Mucosa of stomach (tissue), 1 donor: ENCODE data around the gene MAEA.

Source experiments
- H3K27me3 ChIP-seq: one replicate; pipeline ENCODE4 v1.7.0; 2013; ENCODE audit warnings: mild to moderate bottlenecking, low read length; ENCODE audit not compliant: control insufficient read depth, insufficient read depth
- H3K36me3 ChIP-seq: one replicate; pipeline ENCODE4 v1.7.0; 2013; ENCODE audit warnings: low read length; ENCODE audit not compliant: control insufficient read depth, insufficient read depth
- H3K4me1 ChIP-seq: one replicate; pipeline ENCODE4 v1.7.0; 2013; ENCODE audit warnings: mild to moderate bottlenecking, low read length; ENCODE audit not compliant: control insufficient read depth, insufficient read depth
- H3K4me3 ChIP-seq: one replicate; pipeline ENCODE4 v1.7.0; 2013; ENCODE audit warnings: low read length
- H3K9ac ChIP-seq: one replicate; pipeline ENCODE4 v1.7.0; 2013; ENCODE audit warnings: mild to moderate bottlenecking, low read length, moderate library complexity
- H3K9me3 ChIP-seq: one replicate; pipeline ENCODE4 v1.7.0; 2013; ENCODE audit warnings: mild to moderate bottlenecking, low read length, moderate library complexity; ENCODE audit not compliant: control insufficient read depth
- donor health status: Pancreatic carcinoma.

The MAEA gene

DNA sequence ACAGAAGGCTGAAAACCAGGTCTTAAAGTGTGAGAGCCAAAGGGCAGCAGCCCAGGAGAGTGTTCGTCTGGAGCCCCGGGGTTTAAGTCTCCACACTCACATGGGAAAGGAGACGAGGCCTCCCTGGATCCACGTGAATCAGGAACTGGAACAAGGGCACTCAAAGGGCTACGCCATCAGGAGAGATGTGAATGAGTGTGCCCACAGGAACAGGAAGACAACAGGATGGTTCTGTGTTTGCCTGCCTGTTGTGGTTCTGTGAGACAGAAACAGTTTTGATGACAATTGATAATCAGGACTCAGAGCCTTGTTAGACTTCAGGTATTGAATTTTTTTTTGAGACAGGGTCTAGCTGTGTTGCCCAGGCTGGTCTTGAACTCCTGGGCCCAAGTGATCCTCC is 35.9 kb upstream of the MAEA start:
- no peak overlapping the region for H3K4me3 ChIP-seq
- H3K9me3 ChIP-seq: peaks cover 7% of the 10 kb centered on the region
- H3K27me3 ChIP-seq: no peaks in the 10 kb centered on the region
- peaks cover 13% of the 10 kb centered on the region for H3K4me1 ChIP-seq
- H3K9ac ChIP-seq: no peak overlapping the region
- H3K36me3 ChIP-seq: no peaks in the 10 kb centered on the region

- peaks cover 7% of the 10 kb centered on the region for H3K9me3 ChIP-seq
- no peaks in the 10 kb centered on the region for H3K27me3 ChIP-seq
Measured at GRCh38 chr4:1255151-1255550, 34.5 kb upstream of the MAEA start.

DNA sequence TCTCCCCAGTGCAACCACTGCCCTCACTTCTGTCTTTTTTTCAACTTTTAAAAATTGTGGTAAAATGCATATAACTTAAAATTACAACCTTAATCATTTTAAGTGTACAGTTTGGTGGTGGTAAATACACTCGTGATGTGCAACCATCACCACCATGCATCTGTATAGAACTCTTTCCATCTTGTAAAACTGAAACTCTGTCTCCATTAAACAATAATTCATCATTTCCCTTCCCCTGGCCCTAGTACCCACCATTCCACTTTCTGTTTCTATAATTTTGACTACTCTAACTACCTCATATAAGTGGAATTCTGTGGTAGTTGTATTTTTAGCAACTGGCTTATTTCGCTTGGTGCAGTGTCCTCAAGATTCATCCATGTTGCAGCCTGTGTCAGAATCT is 34.0 kb upstream of the MAEA start:
- Histone ChIP-seq H3K9ac (no peak overlapping the region), H3K9me3 (peaks cover 7% of the 10 kb centered on the region), H3K4me3 (no peak overlapping the region), H3K36me3 (no peaks in the 10 kb centered on the region), H3K27me3 (no peaks in the 10 kb centered on the region), H3K4me1 (peaks cover 3% of the 10 kb centered on the region)

More at GRCh38 chr4:1255151-1255550, 34.5 kb upstream of the MAEA start:
- H3K4me3 ChIP-seq: no peak overlapping the region
- H3K9ac ChIP-seq: no peak overlapping the region
- H3K36me3 ChIP-seq: no peaks in the 10 kb centered on the region
- peaks cover 8% of the 10 kb centered on the region for H3K4me1 ChIP-seq

DNA sequence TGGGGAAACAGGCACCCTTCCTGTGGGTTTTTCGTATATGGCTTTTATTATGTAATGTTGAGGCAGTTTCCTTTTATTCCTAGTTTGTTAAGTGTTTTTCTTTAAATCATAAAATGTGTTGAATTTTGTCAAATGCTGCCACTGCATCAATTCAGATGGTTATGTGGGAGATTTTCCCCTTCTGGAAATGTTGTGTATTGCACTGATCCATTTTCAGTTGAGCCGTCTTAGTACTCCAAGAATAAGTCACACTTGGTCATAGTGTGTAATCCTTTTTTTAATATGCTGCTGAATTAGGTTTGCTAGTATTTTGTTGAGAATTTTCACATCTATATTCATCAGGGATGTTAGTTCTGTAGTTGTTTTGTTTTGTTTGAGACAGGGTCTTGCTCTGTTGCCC is 31.2 kb upstream of the MAEA start:
- Histone ChIP-seq H3K4me1 (no peaks in the 10 kb centered on the region), H3K9me3 (peaks cover 3% of the 10 kb centered on the region), H3K27me3 (no peaks in the 10 kb centered on the region), H3K36me3 (no peaks in the 10 kb centered on the region), H3K9ac (no peak overlapping the region), H3K4me3 (no peak overlapping the region)

DNA sequence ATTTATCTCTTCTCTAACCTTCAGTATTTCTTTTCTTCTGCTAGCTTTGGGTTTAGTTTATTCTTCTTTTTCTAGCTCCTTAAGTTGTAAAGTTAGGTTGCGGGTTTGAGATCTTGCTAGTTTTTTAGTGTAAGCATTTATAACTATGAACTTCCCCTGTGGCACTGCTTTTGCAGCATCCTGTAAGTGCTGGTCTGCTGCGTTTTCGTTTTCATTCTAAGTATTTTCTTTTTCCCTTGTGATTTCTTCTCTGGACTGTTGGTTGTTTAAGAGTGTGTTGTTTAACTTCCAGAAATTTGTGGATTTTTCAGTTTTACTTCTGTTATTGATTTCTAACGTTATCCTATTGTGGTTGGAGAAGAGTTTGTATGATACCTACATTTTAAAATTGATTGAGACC is 29.7 kb upstream of the MAEA start:
- Histone ChIP-seq H3K9me3 (peaks cover 3% of the 10 kb centered on the region), H3K9ac (no peak overlapping the region), H3K27me3 (no peaks in the 10 kb centered on the region), H3K4me3 (no peak overlapping the region), H3K36me3 (no peaks in the 10 kb centered on the region), H3K4me1 (no peaks in the 10 kb centered on the region)

GRCh38 chr4:1260418-1261106 is 29.1 kb upstream of the MAEA start:
- no peaks in the 10 kb centered on the region for H3K4me1 ChIP-seq
- H3K27me3 ChIP-seq: no peaks in the 10 kb centered on the region
- no peak overlapping the region for H3K9ac ChIP-seq
- H3K4me3 ChIP-seq: no peak overlapping the region
- H3K9me3 ChIP-seq: peaks cover 3% of the 10 kb centered on the region
- no peaks in the 10 kb centered on the region for H3K36me3 ChIP-seq

DNA sequence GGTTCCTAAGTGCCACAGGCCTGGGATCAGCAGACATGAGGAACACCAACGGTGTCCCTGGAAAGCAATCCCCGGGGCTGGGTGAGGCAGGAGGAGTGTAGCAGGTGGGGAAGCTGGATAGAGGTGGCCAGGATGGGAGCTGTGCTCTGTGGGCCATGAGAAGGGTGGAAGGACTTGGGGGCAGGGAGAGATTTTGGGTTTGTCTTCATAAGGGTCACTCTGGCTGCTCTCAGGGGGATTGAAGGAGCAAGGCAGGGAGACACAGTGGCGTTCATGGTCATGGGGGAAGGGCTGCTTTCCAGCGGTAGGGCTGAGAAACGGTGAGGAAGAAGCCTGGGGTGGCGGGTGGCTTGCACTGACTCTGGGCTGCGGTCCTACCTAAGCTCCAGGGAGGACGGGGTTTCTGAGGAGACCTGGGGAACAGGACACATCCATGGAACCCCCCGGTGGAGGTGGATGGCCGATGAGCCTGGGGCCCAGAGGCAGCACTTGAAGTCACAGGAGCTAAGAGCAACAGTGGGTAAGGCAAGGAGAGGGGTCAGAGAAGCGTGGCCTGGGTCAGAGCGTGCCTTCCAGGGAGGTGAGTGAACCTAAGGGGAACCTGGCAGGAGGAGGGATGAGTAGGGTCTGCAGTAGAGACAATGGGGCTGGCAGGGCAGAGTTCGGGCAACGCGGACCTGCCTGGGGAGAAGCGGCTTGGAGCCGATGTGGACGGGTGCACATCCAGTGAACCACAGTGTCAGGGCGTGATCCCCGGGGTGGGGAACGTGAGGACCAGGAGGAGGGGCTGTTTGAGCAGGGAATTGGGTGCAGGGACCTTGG is 28.4 kb upstream of the MAEA start:
- peaks cover 3% of the 10 kb centered on the region for H3K9me3 ChIP-seq
- H3K4me3 ChIP-seq: no peak overlapping the region
- H3K4me1 ChIP-seq: no peaks in the 10 kb centered on the region
- no peaks in the 10 kb centered on the region for H3K27me3 ChIP-seq
- H3K36me3 ChIP-seq: no peaks in the 10 kb centered on the region
- H3K9ac ChIP-seq: no peak overlapping the region

DNA sequence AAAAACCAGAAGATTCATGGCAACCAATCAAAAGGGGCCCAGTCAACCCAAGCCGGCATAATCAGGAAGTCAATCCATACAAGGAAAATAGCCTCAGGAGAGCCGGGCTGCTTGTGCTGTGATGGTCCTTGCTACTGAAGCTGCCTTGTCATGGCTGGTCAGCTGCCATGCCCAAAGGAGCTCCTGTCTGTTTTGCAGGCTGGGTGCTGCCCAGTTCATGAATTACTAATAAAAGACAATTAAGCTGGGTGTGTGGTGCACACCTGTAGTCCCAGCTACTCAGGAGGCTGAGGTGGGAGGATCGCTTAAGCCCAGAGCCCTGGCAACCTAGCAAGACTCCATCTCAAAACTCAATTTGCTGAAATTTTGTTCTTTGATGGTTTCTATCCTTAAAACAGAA is 24.7 kb upstream of the MAEA start:
- H3K9ac ChIP-seq: no peak overlapping the region
- no peaks in the 10 kb centered on the region for H3K36me3 ChIP-seq
- no peak overlapping the region for H3K4me3 ChIP-seq
- no peaks in the 10 kb centered on the region for H3K27me3 ChIP-seq
- H3K9me3 ChIP-seq: no peaks in the 10 kb centered on the region
- no peaks in the 10 kb centered on the region for H3K4me1 ChIP-seq

DNA sequence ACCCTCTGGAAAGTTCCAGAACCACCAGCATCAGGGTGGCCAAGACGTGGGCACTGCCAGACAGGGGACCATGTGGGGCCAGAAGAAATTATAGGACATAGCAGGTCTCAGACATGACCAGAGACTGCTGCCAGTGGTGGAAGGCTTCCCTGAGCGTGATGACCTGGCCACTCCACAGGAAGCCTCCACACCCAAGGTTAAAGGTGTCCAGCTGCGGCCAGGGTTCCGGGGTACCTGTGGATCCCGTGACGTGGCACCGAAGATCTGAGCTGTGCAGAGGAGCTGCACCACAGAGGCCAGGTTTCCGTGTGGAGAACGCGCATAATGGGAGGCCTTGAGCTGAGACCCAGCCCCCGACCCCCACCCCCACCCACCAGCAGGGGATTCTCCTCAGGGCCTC is 24.3 kb upstream of the MAEA start:
- H3K4me3 ChIP-seq: no peak overlapping the region
- no peaks in the 10 kb centered on the region for H3K9me3 ChIP-seq
- no peaks in the 10 kb centered on the region for H3K36me3 ChIP-seq
- no peaks in the 10 kb centered on the region for H3K27me3 ChIP-seq
- no peaks in the 10 kb centered on the region for H3K4me1 ChIP-seq
- H3K9ac ChIP-seq: no peak overlapping the region

DNA sequence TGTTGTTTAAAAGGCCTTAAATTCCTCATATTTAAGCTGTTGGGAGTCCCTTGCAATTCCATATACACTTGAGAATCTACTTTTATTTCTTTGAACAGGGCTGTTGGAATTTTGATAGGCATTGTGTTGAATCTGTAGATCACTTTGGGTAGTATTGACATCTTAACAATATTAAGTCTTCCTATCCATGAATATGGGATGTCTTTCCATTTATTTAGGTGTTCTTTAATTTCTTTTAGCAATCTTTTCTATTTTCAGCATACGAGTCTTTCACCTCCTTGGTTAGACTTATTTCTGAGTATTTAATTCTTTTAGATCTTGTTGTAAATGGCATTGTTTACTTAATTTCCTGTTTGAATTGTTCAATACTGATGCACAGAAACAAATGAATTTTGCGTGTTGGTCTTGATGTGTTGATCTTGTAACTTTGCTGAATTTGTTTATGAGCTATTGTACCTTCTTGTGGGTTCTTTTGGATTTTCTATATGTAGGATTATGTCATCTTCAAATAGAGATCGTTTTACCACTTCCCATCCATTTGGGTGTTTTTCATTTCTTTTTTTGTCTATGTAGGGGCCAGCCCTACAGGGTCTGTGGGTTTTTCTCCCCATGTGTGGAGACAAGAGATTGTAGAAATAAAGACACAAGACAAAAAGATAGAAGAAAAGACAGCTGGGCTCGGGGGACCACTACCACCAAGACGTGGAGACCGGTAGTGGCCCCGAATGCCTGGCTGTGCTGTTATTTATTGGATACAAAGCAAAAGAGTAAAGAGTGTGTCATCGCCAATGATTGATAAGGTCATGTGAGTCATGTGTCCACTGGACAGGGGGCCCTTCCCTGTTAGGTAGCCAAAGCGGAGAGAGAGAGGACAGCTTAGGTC is 22.6 kb upstream of the MAEA start:
- no peaks in the 10 kb centered on the region for H3K9me3 ChIP-seq
- no peak overlapping the region for H3K4me3 ChIP-seq
- H3K27me3 ChIP-seq: no peaks in the 10 kb centered on the region
- no peak overlapping the region for H3K9ac ChIP-seq
- no peaks in the 10 kb centered on the region for H3K36me3 ChIP-seq
- H3K4me1 ChIP-seq: no peaks in the 10 kb centered on the region

DNA sequence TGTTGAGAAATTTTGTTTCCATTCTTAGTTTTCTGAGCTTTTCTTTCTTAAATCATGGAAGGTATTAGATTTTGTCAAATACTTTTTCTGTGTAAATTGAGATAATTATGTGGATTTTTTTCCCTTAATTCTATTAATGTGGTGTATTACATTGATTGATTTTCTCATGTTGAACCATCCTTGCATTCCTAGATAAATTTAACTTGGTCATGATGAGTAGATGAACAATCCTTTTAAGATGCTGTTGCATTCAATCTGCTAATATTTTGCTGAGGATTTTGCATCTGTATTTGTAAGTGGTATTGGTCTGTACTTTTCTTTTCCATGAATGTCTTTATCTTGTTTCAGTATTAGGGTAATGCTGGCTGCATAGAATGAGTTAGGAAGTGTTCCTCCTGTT is 20.5 kb upstream of the MAEA start:
- Histone ChIP-seq H3K4me3 (no peak overlapping the region), H3K36me3 (no peaks in the 10 kb centered on the region), H3K4me1 (no peaks in the 10 kb centered on the region), H3K27me3 (no peaks in the 10 kb centered on the region), H3K9ac (no peak overlapping the region), H3K9me3 (no peaks in the 10 kb centered on the region)

GRCh38 chr4:1271686-1272085 is 18.0 kb upstream of the MAEA start:
- H3K27me3 ChIP-seq: no peaks in the 10 kb centered on the region
- no peaks in the 10 kb centered on the region for H3K4me1 ChIP-seq
- H3K9me3 ChIP-seq: no peaks in the 10 kb centered on the region
- H3K9ac ChIP-seq: no peak overlapping the region
- H3K4me3 ChIP-seq: no peak overlapping the region
- no peaks in the 10 kb centered on the region for H3K36me3 ChIP-seq
